NCI-H446 treated with DMSO at 0.1 percent for 48 hours (cell line): ENCODE measurements around the gene SLF2.
A peak's percentile ranks its signal among the peaks of the same experiment; 100 is the strongest.

Experiments
- DNase-seq: peaks from one replicate; lab custom pipeline; 2025; lab: John Stamatoyannopoulos, UW

The SLF2 gene

DNA sequence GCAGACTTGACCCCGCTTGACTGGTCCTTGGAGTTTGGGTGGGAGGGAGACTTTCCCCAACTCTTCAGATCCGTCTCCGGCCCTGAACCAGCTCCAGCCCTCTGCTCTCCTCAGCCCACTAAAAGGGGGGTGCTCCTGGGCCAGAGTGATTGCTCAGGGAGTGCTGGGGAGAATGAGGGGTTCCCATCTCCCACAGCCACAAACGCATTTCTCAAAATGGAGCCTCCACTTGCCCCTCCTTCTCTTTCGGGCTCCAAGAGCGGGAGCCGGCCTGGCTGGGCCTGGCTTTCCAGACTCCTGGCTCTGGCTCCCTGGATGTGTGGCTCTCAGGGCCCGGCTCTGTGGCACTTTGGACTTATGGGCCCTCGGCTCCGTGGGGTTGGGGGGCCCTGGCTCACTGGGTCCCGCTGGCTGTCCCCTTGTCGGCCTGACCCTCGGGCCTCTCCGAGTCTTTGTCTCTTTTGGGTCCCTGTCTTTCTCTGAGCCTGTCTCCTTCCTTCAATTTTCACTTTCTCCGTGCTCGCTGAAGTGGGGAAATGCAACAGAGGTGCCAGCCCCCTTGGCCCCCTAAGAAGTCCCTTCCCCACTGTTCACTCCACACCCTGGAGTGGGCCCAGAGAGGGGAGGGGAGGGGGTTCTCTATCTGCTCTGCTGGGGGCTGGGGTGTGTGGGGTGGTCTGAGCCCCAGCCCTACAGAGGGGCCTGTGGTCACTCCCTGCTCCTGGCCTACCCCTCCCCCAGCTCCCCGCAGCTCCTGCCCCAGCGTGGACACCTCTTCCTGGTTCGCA is 87.6 kb downstream of the SLF2 start:
- DNase-seq = no peak

DNA sequence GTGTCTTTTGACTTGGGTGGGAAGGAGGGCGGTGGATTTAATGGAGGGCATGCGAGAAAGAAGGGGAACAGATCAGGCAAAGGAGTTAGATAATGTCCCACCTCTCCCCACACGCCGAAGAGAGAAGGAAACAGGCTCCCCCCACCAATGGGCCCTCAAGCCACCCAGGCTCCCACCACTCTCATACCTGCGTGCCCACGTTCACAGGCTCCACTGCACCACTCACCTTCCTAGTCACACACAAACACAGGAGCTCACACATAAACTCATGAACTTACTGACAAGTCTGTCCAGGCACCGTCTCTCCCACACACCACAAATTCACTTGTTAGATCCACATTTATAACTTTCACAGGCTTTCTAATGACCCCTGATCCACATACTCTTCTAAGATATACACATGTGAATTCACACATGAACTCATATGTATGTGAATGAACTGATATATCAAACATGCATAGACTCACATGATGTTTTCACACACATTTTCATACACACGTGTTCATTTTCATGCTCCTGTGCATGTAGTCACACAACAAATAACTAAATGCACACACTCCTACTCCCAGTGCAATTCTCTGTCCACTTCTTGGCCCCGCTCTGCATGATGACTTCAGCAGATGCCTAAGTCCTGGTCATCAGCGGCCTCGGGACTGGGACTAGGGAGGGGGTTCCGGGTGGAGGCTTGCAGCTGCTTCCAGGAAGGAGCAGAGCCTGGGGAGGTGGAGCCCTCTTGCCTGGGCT is 88.3 kb downstream of the SLF2 start:
- no peak for DNase-seq

GRCh38 chr10:101001659-101002035 is 88.9 kb downstream of the SLF2 start:
- no peak for DNase-seq

- no peak for DNase-seq
These were observed 89.7 kb downstream of the SLF2 start for GRCh38 chr10:101002456-101002855.

DNA sequence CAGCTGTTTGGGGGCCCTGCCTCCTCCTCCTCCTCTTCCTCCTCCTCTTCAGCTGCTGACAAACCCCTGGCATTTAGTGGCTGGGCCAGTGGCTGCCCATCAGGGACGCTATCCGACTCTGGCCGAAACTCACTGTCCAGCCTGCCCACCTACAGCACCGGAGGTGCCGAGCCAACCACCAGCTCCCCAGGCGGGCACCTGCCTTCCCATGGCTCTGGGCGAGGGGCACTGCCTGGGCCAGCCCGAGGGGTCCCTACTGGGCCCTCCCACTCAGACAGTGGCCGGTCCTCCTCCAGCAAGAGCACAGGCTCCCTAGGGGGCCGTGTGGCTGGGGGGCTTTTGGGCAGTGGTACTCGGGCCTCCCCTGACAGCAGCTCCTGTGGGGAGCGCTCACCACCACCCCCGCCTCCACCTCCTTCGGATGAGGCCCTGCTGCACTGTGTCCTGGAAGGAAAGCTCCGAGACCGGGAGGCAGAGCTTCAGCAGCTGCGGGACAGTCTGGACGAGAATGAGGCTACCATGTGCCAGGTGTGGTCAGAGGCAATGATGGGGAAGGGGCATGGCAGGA is 91.0 kb downstream of the SLF2 start:
- no peak for DNase-seq

DNA sequence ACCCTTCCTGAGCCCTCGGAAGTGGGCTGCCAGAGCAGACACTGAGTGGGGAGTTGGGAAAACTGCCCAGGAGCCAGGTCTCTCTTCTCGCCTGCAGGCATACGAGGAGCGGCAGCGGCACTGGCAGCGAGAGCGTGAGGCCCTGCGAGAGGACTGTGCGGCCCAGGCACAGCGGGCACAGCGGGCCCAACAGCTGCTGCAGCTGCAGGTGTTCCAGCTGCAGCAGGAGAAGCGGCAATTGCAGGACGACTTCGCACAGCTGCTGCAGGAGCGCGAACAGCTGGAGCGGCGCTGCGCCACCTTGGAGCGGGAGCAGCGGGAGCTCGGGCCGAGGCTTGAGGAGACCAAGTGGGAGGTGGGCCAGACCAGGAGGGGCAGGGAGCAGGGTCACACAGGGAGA is 92.6 kb downstream of the SLF2 start:
- no peak for DNase-seq

GRCh38 chr10:101005869-101006567 is 93.3 kb downstream of the SLF2 start:
- DNase-seq = no peak

DNA sequence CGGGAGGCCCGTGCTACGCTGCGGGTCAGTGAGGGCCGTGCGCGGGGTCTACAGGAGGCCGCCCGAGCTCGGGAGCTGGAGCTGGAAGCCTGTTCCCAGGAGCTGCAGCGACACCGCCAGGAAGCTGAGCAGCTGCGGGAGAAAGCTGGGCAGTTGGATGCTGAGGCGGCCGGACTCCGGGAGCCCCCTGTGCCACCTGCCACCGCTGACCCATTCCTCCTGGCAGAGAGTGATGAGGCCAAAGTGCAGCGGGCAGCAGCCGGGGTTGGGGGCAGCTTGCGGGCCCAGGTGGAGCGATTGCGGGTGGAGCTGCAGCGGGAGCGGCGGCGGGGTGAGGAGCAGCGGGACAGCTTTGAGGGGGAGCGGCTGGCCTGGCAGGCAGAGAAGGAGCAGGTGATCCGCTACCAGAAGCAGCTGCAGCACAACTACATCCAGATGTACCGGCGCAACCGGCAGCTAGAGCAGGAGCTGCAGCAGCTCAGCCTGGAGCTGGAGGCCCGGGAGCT is 93.9 kb downstream of the SLF2 start:
- no peak for DNase-seq

DNA sequence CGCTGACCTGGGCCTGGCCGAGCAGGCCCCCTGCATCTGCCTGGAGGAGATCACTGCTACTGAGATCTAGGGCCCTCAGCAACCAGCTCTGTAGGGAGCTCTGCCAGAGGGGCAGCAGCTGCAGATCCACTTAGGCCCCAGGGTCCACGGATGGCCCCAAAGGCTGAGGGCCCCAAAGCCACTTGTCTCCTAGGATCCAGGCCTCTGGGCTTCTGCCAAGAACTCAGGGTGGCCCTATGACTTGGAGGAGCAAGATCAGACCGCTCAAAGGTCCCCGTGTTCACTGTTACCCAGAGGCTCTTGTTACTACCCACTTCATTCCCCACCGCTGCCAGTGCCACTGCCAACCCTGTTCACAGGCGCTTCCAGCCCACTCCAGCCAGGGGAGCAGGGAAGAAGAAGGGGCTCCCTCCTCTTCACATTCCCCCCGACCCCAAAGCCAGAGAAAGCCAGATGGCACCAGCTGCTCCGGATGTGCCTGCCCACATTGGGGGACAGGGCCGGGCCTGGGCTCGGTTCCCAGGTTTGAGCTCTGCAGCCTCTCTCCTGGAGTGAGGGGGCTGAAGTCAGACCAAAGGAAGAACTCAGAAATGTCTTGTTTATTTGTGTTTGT is 94.4 kb downstream of the SLF2 start:
- no peak for DNase-seq

- no peak for DNase-seq
These were observed 95.4 kb downstream of the SLF2 start for GRCh38 chr10:101007915-101008822.

- no peak for DNase-seq
These were observed 96.2 kb downstream of the SLF2 start for GRCh38 chr10:101008823-101009423.

- no peak for DNase-seq
These were observed 97.6 kb downstream of the SLF2 start for GRCh38 chr10:101010329-101010728.

GRCh38 chr10:101011517-101012423 is 99.0 kb downstream of the SLF2 start:
- no peak for DNase-seq

DNA sequence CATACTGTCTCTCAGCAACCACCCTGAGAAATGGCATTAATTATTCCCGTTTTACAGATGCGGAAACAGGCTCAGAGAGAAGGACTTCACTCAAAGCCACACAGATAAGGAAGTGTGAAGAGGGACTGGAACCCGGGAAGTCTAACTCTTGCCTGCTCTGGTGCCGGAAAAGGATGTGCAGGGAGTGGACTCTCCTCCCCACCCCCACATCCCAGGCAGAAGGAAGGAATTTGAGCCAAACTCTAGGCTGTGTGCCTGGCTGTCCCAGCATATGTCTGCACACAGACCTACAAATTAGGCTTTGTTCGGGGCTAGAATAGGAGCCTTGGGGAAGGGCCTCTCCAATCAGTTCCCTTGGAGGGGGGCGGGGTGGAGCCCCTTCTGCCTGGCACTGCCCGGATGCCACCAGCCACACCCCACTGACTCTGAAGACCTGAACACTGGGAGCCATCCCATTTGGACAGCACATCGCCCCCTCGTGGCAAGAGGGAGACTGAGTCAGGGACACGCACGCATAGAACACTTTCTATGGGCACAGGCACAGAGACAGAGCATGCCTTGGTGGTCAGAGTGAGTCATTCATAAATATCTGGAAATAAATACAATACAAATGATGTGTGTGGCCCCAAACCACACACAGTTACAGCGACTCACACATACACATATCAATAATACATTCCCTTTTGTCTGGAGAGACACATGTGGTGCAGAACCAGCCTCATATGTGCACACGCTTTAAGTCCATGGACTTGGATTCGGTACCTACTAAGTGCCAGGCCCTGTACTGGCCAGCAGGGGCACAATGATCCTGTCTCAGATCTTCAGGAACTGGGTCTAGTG is 100.0 kb downstream of the SLF2 start:
- peak; percentile 38 for DNase-seq

DNA sequence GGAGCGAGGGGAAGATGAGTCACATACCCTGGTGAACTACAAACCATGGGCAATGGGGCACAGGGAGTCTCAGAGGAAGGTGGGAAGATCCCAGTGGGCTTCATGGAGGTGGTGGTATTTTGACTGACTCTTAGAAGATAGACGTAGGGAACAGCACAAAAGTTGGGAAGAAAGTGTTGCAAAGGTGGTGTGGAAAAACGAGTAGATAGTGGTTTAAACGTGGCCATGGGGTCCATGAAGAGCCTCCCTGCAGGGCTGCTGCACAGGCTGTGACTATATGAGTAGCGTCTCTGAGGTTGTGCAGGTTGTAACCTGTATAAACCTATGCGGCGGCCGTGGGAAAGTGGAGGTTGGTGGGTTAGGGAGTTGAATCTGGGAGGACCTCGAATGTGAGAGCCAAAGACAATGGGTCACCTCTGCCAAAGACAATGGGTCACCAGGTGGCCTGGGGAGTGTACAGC is 100.6 kb downstream of the SLF2 start:
- no peak for DNase-seq

DNA sequence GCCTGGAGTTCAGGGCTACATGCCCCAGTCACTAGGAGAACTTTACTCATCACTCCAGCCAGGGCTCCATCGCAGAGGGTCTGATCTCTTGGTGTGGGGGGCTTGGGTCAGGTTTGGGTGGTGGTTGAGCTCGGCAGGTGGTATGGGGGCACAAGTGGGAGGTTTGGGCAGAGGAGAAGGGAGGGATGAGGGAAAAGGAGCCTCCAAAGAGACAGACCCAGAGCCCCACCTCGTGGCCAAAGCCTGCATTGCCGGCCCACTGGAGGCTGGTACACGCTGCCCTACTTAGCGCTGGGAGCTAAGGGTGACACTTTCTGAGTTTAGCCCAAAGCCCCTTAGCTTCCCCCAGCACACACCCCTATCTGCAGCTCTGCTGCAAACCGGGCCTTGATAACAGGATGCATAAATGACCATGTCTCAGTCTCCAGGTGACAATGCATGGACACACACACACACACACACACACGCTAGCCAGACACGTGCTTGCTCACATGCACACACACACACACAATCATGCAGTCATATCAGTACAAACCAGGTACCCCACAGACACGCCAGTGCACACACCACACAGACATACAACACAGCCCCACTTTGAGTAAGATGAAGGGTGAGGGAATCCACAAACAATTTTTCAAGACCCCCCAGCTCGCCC is 101.6 kb downstream of the SLF2 start:
- DNase-seq = no peak
